GM19468 (cell line): ENCODE results near the gene EFNA5.

Experiments
- ATAC-seq: cut with Tn5 transposase; IDR thresholded peaks from one replicate; pipeline ENCODE4 v1.9.1; 2021; ENCODE audit warnings: mild to moderate bottlenecking, moderate library complexity, moderate number of reproducible peaks; ENCODE audit not compliant: unreplicated experiment; ENCODE audit errors: extremely low read depth

EFNA5 gene

GRCh38 chr5:107418902-107419301 is 251.8 kb downstream of the EFNA5 start:
- no peak for ATAC-seq

GRCh38 chr5:107418071-107418470 is 252.7 kb downstream of the EFNA5 start:
- ATAC-seq, result no peak

GRCh38 chr5:107415762-107416161 is 255.0 kb downstream of the EFNA5 start:
- no peak for ATAC-seq

GRCh38 chr5:107414802-107415201 is 255.9 kb downstream of the EFNA5 start:
- no peak for ATAC-seq

- no peak for ATAC-seq
Measured at GRCh38 chr5:107413754-107414153, 257.0 kb downstream of the EFNA5 start.

- no peak for ATAC-seq
Measured at GRCh38 chr5:107408564-107408963, 262.2 kb downstream of the EFNA5 start.

- no peak for ATAC-seq
Measured at GRCh38 chr5:107407713-107408298, 262.9 kb downstream of the EFNA5 start.

- no peak for ATAC-seq
Measured at GRCh38 chr5:107404595-107405374, 266.0 kb downstream of the EFNA5 start.

GRCh38 chr5:107403228-107403953 is 267.3 kb downstream of the EFNA5 start:
- no peak for ATAC-seq

- no peak for ATAC-seq
Measured at GRCh38 chr5:107402434-107403227, 268.1 kb downstream of the EFNA5 start.

- ATAC-seq, result no peak
Measured at GRCh38 chr5:107401470-107402122, 269.1 kb downstream of the EFNA5 start.

GRCh38 chr5:107400328-107400727 is 270.4 kb downstream of the EFNA5 start:
- ATAC-seq, result no peak

- no peak for ATAC-seq
Measured at GRCh38 chr5:107398703-107399102, 272.0 kb downstream of the EFNA5 start.

GRCh38 chr5:107396351-107396690 is 274.4 kb downstream of the EFNA5 start:
- peak; percentile 16 for ATAC-seq

GRCh38 chr5:107395632-107396350 is 274.9 kb downstream of the EFNA5 start:
- ATAC-seq, result peak; percentile 59

GRCh38 chr5:107393851-107394250 is 276.9 kb downstream of the EFNA5 start:
- ATAC-seq, result no peak

- no peak for ATAC-seq
Measured at GRCh38 chr5:107391787-107392186, 278.9 kb downstream of the EFNA5 start.

- no peak for ATAC-seq
Measured at GRCh38 chr5:107389775-107390148, 281.0 kb downstream of the EFNA5 start.

- peak; percentile 74 for ATAC-seq
Measured at GRCh38 chr5:107389130-107389774, 281.5 kb downstream of the EFNA5 start.
